ENCODE data around the gene AOC3. TPM values are rescaled to one million over a fixed set of nuclear protein-coding genes. Genes with fewer than 3 reads are reported as not detected.
"Not testable (repeated sequence)": the region's sequence is repeated elsewhere in the genome, so short reads cannot be mapped to it uniquely, and the experiment has no call there.

The AOC3 gene
- total RNA-seq, 1 experiment from 2014 or later = 0.23 TPM

GRCh38 chr17:42844761-42845555 lies 6.0 kb upstream of the AOC3 start:
- DNase-seq (ENCODE audit: low spot score) = no peak

GRCh38 chr17:42845556-42845917 lies 5.5 kb upstream of the AOC3 start:
- DNase-seq (ENCODE audit: low spot score) = no peak

DNA sequence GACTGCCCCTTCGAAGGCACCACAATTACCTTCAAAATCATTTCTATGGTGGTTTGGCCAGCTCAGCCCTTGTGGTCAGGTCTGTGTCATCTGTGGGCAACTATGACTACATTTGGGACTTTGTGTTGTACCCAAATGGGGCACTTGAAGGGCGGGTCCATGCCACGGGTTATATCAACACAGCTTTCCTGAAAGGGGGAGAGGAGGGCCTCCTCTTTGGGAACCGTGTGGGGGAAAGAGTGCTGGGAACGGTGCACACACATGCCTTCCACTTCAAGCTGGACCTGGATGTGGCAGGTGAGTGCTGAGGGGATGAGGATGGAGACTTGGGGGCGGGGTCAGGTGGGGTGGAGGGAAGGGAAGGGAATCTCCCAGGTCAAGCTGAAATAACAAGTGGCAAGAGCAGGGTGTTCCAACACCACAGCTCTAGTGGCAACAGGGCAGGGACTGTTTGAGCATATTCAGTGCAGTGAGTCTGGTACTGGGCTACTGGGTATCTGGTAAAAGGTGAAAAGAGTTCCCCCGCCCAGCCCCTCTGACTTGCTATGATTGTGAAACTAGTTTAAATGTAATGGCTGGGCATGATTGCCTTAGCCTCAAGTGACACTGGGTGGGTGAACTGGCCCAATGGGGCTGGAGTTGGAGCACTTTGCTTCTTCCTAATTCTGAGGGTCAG lies 4.9 kb upstream of the AOC3 start:
- DNase-seq (ENCODE audit: low spot score) = no peak

GRCh38 chr17:42846594-42847280 lies 4.3 kb upstream of the AOC3 start:
- no peak for DNase-seq (ENCODE audit: low spot score)

GRCh38 chr17:42848093-42848492 lies 2.9 kb upstream of the AOC3 start:
- no peak for DNase-seq (ENCODE audit: low spot score)

GRCh38 chr17:42849031-42849430 lies 2.0 kb upstream of the AOC3 start:
- DNase-seq (ENCODE audit: low spot score) = no peak

DNA sequence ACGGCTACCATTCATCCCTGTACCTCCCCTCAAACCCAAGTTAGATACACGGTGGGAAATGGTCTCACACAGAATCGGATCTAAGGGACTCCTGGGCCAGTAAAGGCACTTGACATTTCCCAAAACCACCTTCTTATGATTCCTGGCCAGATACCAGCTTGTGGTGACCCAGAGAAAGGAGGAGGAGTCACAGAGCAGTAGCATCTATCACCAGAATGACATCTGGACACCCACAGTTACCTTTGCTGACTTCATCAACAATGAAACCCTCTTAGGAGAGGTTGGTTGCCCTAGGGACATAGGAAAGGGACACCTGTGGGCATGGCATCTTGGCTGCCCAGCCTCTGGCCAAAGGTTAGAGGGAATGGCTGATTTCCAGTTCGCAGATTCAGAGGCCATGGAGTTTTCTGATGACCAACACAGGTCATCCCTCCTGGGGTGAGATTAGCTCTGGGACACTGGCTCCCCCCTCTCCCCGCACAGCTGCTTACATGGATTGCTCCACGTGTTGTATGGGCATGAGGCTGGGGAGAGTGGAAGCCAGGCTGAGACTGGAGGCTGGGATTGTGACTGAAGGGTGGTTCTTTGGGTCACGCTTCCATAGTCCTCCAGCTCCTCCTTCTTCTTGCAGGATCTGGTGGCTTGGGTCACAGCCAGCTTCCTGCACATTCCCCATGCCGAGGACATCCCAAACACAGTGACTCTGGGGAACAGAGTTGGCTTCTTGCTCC lies 1.4 kb upstream of the AOC3 start:
- DNase-seq (ENCODE audit: low spot score) = peak; percentile 39

DNA sequence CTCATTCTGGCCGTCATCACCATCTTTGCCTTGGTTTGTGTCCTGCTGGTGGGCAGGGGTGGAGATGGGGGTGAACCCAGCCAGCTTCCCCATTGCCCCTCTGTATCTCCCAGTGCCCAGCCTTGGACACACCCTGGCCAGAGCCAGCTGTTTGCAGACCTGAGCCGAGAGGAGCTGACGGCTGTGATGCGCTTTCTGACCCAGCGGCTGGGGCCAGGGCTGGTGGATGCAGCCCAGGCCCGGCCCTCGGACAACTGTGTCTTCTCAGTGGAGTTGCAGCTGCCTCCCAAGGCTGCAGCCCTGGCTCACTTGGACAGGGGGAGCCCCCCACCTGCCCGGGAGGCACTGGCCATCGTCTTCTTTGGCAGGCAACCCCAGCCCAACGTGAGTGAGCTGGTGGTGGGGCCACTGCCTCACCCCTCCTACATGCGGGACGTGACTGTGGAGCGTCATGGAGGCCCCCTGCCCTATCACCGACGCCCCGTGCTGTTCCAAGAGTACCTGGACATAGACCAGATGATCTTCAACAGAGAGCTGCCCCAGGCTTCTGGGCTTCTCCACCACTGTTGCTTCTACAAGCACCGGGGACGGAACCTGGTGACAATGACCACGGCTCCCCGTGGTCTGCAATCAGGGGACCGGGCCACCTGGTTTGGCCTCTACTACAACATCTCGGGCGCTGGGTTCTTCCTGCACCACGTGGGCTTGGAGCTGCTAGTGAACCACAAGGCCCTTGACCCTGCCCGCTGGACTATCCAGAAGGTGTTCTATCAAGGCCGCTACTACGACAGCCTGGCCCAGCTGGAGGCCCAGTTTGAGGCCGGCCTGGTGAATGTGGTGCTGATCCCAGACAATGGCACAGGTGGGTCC lies 607 bp downstream of the AOC3 start:
- not testable (repeated sequence) for DNase-seq (ENCODE audit: low spot score)

DNA sequence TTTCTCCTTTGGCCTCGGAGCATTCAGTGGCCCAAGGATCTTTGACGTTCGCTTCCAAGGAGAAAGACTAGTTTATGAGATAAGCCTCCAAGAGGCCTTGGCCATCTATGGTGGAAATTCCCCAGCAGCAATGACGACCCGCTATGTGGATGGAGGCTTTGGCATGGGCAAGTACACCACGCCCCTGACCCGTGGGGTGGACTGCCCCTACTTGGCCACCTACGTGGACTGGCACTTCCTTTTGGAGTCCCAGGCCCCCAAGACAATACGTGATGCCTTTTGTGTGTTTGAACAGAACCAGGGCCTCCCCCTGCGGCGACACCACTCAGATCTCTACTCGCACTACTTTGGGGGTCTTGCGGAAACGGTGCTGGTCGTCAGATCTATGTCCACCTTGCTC lies 1.4 kb downstream of the AOC3 start:
- no peak for DNase-seq (ENCODE audit: low spot score)

DNA sequence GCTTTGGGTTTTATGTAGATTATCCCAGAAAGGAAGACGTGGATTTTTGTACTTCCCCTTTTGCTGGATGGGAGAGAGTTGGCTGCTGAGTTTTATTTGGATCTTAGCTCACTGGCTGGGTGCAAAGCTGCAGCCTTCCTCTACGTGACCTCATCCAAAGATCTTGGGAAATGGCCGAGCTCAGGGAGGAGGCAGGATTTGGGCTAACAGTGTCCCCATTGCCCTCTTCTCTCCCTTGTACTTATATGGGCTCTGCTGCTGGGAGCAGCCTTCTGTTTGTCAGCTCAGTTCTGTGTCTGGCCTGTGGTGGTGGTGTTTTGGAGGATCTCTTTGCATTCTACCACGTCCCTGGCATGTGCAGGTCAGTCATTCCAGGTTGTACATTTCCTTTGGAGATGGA lies 2.0 kb downstream of the AOC3 start:
- no peak for DNase-seq (ENCODE audit: low spot score)

GRCh38 chr17:42853597-42853967 lies 2.6 kb downstream of the AOC3 start:
- no peak for DNase-seq (ENCODE audit: low spot score)

- no peak for DNase-seq (ENCODE audit: low spot score)
Observed at GRCh38 chr17:42853968-42854790, 3.2 kb downstream of the AOC3 start.

- DNase-seq (ENCODE audit: low spot score) = no peak
Observed at GRCh38 chr17:42855048-42855596, 4.1 kb downstream of the AOC3 start.

DNA sequence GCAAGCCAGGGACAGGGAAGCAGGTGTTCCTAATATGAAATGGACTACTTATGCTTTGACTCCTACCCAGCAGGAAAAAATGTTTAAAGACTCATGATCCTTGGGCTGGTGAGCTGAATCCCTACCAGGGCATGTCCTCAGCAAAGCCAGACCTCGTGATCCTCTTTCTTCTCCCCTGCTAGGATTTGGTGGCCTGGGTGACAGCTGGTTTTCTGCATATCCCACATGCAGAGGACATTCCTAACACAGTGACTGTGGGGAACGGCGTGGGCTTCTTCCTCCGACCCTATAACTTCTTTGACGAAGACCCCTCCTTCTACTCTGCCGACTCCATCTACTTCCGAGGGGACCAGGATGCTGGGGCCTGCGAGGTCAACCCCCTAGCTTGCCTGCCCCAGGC lies 5.1 kb downstream of the AOC3 start:
- DNase-seq (ENCODE audit: low spot score) = not testable (repeated sequence)

DNA sequence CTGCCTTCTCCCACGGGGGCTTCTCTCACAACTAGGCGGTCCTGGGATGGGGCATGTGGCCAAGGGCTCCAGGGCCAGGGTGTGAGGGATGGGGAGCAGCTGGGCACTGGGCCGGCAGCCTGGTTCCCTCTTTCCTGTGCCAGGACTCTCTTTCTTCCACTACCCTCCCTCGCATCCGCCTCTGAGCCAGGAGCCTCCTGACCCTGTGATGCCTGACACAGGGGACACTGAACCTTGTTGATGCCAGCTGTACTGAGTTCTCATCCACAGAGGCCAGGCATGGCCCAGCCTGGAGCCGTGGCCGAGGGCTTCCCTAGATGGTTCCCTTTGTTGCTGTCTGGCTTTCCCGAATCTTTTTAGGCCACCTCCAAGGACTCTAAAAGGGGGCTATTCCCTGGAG lies 5.5 kb downstream of the AOC3 start:
- not testable (repeated sequence) for DNase-seq (ENCODE audit: low spot score)

DNA sequence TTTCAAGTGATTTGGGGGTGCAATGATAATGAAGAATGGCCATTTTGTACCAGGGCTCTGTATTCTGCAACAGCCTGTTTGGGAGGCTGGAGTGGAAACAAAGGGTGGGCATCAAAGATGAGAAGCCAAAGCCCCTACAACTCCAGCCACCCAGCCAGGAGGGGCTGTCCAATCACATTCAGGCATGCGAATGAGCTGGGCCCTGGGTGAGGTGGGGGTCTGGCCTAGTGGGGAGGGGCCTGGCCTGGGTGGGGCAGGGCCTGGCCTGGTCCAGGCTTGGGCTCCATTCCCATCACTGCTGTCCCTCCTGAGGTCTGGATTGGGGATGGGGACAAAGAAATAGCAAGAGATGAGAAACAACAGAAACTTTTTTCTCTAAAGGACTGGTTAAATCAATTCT lies 6.4 kb downstream of the AOC3 start:
- no peak for DNase-seq (ENCODE audit: low spot score)

GRCh38 chr17:42865638-42866094 lies 14.7 kb downstream of the AOC3 start:
- no peak for DNase-seq (ENCODE audit: low spot score)

- no peak for DNase-seq (ENCODE audit: low spot score)
Observed at GRCh38 chr17:42866216-42866615, 15.2 kb downstream of the AOC3 start.

- DNase-seq (ENCODE audit: low spot score) = no peak
Observed at GRCh38 chr17:42866631-42867575, 15.9 kb downstream of the AOC3 start.

All from HT-29 (cell line).